Dedifferentiated amniotic fluid mesenchymal stem cell (primary cell): ENCODE data around the gene APOBEC3H.

Experiments
- DNase-seq: peaks from one replicate; pipeline ENCODE4 v3.0.0-alpha.2; 2016; ENCODE audit errors: extremely low spot score

The APOBEC3H gene

GRCh38 chr22:39110631-39111561 is 13.9 kb downstream of the APOBEC3H start:
- no peak for DNase-seq

DNA sequence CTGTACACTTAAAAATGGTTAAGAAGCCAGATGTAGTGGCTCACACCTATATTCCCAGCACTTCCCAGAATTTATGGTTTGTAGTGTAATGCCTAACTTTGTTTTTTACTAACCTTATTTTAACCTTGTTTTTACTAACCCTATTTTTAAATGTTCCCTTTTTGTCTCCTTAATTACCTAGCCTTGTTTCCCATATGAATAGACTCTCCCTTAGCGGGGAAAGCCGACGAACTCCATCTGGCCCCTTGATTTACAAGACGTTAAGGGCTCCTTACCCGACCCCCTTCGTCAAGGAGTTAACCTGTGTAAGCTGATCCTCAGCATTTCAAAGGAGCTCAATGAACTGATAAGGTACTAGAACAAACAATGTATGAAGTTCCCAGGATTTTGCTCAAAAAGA is 17.1 kb downstream of the APOBEC3H start:
- no peak for DNase-seq

- no peak for DNase-seq
Measured at GRCh38 chr22:39115570-39115969, 18.5 kb downstream of the APOBEC3H start.

- DNase-seq = no peak
Measured at GRCh38 chr22:39115977-39116621, 19.1 kb downstream of the APOBEC3H start.

- DNase-seq = no peak
Measured at GRCh38 chr22:39117585-39118191, 20.6 kb downstream of the APOBEC3H start.

- DNase-seq = no peak
Measured at GRCh38 chr22:39120983-39121382, 23.9 kb downstream of the APOBEC3H start.

DNA sequence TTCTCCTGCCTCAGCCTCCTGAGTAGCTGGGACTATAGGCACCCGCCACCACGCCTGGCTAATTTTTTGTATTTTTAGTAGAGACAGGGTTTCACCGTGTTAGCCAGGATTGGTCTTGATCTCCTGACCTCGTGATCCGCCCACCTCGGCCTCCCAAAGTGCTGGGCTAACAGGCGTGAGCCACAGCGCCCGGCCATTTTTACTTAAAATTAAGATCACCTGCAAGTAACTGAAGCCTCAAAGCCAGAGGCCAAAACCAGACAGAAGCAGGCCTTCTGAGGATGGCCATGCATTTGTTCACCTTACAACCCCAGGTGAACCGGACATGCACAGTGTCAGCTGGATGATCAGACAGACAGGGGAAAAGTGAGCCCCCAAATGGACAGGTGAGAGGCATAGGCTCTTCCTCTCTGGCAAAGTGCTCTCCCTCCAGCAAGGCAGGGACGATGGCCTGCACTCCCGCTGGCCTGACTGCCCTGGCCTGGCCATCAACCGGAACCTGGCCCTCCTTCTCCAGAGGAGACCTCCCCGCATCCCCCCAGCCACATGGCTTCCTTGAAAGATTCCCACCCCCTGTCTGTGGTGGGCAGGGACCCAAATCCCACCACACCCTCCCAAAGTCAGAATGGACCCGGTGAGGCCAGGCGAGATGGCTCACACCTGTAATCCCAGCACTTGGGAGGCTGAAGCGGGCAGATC is 25.9 kb downstream of the APOBEC3H start:
- DNase-seq = no peak

- no peak for DNase-seq
Measured at GRCh38 chr22:39123751-39124581, 26.9 kb downstream of the APOBEC3H start.

GRCh38 chr22:39125622-39126021 is 28.6 kb downstream of the APOBEC3H start:
- DNase-seq = no peak

DNA sequence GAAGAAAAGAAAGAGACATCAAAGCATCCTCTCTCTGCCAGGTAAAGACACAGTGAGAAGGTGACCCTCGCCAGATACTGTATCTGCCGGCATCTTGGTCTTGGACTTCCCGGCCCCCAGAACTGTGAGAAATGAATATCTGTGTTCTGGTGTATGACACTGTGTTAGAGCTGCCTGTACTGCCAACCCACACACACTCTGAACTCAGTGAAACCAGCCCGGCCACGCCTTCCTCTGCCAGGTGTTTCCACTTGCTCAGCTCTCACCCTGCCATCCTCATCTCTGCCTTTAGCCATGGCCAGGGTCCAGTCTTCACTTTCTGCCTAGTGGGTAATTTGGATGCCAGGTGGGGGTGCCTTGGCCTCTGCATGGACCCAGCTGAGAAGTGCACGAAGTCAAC is 31.5 kb downstream of the APOBEC3H start:
- no peak for DNase-seq

DNA sequence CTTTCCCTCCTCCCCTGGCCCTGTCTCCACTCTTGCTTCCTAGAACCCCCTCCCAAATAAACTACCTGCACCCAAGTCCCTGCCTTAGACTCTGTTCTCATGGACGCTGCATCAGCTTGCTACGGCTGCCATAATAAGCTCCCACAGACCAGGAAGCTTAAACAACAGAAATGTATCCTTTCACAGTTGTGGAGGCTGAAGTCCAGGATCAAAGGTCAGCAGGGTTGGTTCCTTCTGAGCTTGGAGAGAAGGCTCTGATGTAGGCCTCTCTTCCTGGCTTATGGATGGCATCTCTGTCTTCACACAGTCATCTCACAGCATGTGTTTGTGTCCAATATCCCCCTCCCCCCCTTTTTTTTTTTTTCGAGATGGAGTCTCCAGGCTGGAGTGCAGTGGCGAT is 32.0 kb downstream of the APOBEC3H start:
- no peak for DNase-seq

DNA sequence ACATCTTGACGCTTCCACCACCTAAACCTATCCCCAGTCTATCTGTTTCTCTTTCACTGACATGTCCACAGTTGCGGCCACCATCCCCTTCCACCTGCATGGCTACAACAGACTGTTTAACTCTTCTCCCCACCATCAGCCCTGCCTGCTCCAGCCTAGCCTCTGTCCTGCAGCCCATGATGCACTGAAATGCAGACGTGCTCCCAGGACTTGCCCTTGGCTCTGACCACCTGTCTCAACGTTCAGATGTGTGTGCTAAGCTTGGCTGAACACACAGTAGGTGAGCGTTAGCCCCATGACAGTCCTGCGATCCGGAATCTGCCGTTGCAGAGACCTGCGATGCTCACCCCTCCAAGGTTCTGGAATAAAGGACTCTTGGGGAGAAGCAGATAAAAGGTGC is 32.7 kb downstream of the APOBEC3H start:
- DNase-seq = no peak

DNA sequence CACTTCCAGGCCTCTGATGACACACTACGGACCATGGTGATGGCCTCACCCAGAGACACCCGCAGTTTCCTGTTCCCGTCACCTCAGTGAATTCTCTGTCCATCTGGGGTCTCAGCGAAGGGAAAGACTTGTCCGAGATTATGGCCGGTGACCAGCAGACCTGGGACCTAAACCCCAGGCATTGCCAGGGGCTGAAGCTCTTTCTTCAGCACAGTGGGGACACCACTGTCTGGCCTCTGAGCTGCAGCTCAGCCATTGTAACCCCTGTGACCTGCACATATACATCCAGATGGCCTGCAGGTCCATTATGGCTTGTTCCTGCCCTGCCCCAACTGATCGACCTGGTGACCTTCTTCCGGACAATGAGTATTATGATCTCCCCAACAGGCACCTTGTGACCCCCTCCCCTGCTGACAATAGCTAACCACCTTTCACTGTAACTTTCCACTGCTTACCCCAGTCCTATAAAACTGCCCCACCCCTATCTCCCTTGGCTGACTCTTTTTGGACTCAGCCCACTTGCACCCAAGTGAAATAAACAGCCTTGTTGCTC is 33.2 kb downstream of the APOBEC3H start:
- DNase-seq = no peak

- DNase-seq = no peak
Measured at GRCh38 chr22:39130892-39131855, 34.1 kb downstream of the APOBEC3H start.

GRCh38 chr22:39132281-39132680 is 35.2 kb downstream of the APOBEC3H start:
- DNase-seq = no peak

GRCh38 chr22:39132871-39133524 is 36.0 kb downstream of the APOBEC3H start:
- DNase-seq = no peak

DNA sequence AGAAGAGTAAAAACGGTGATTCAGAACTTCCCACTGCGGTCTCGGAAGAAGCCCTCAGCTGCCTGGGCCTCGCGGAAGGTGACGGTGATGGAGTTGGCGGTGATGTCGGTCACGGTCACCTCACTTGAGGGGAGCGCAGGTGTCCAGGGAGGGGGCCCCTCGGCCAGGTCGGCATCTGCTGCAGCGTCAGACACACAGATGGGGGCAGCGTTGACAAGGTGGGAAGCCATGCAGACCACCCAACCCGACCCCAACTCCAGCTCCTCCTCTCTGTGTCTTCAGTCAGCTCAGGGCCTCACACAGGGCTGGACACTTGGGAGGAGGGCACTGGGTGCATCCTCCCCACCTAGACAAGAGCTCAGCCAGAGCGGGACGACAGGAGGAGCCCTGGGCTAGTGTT is 36.8 kb downstream of the APOBEC3H start:
- DNase-seq = no peak

DNA sequence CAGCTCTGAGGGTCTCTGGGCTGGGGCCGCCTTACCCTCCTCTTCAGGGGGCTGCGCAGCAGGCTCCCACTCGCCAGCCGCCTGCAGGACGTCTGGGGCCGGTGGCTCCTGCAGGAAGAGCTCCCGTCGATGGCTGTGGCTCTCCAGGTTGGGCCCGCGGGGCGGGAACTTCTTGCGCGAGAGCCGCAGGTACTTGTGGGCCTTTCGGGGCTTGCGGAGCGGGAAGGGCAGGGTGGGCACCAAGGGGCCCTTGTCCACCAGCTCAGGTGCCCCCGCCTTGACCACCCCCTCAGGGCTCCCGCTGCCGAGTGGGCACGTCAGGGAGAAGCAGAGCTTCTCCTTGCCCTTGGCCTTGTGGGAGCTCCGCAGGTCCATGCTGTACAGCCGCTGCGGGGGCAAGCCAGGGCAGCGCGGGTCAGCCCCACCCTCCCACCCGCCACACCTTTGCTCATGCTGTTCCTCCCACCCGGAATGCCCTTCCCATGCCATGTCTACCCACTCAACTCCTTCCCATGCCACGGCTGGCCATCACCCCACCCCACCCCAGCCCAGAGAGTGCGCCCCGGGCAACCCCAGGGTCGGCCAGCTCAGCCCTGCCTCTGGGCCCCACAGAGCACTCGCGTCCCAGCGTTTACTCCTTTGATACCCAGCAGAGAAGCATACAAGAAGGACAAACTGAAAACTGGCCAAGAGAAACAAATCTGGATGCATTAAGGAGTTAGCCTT is 37.5 kb downstream of the APOBEC3H start:
- DNase-seq = no peak
